ENCODE measurements around the gene CEP170. TPM values are rescaled to one million over a fixed set of nuclear protein-coding genes. Genes with fewer than 3 reads are reported as not detected.

The CEP170 gene
- total RNA-seq = 155 and 292 TPM in 2 replicates

GRCh38 chr1:243254927-243255790, at the start of gene CEP170:
Gene CEP170, minus strand, starts transcription at chr1:243255281. Its CDS starts 30,001 bp downstream, at chr1:243225280.

GRCh38 chr1:243255791-243256512, 871 bp upstream of the CEP170 start, which contains the start of gene SDCCAG8:
Gene SDCCAG8, plus strand, starts transcription at chr1:243256041. Its CDS starts 133 bp downstream, at chr1:243256174.

Other genes starting within 250 kb of the CEP170 start
- 62.2 and 66.6 TPM in 2 replicates for gene SDCCAG8, start 760 bp upstream of the CEP170 start, total RNA-seq

Measured in smooth muscle cell of the pulmonary artery (primary cell).